Natural killer cell (primary cell): ENCODE results near the gene FHIT. TPM values are rescaled to one million over a fixed set of nuclear protein-coding genes. Genes with fewer than 3 reads are reported as not detected.
"Not testable (repeated sequence)": the region's sequence is repeated elsewhere in the genome, so short reads cannot be mapped to it uniquely, and the experiment has no call there.

Experiments used
- ATAC-seq, 3 donors: fragments of 150-1000 bp in 2 of 3; fragments of 200-7000 bp in 1 of 3; cut with Tn5 transposase; 1 replicate in 1 of 3; 2 replicates in 2 of 3; pipeline ENCODE4 v1.10.0; 2021; ENCODE audit warnings: mild to moderate bottlenecking in 2 of 3, moderate library complexity in 2 of 3
- DNase-seq, 2 donors: peaks; one replicate each; pipeline versions ENCODE4 v3.0.0 to v3.0.0-alpha.2; 2013 to 2021; ENCODE audit warnings: mixed read lengths in 1 of 2
- H3K27ac ChIP-seq: one replicate; pipeline ENCODE4 v1.5.1; 2013; ENCODE audit warnings: mild to moderate bottlenecking, low read length
- H3K27me3 ChIP-seq: one replicate; pipeline ENCODE4 v1.6.1; 2013; ENCODE audit warnings: low read length; ENCODE audit not compliant: control insufficient read depth, insufficient read depth
- H3K36me3 ChIP-seq: one replicate; pipeline ENCODE4 v1.6.1; 2013; ENCODE audit warnings: low read length; ENCODE audit not compliant: control insufficient read depth, insufficient read depth
- H3K4me1 ChIP-seq: one replicate; pipeline ENCODE4 v1.6.1; 2013; ENCODE audit warnings: low read length; ENCODE audit not compliant: control insufficient read depth, insufficient read depth
- H3K4me3 ChIP-seq: one replicate; pipeline ENCODE4 v1.5.1; 2013; ENCODE audit warnings: low read length
- H3K9me3 ChIP-seq: one replicate; pipeline ENCODE4 v1.6.1; 2013; ENCODE audit warnings: low read length; ENCODE audit not compliant: control insufficient read depth, insufficient read depth
- H3K27ac Mint-ChIP-seq, 2 donors: one replicate each; pipeline ENCODE4 v1.8.0; 2022; ENCODE audit warnings: mild to moderate bottlenecking in 2 of 2, mixed read lengths in 2 of 2, moderate library complexity in 1 of 2
- H3K27me3 Mint-ChIP-seq, 2 donors: one replicate each; pipeline ENCODE4 v1.8.0; 2022; ENCODE audit warnings: low read depth in 2 of 2, mixed read lengths in 2 of 2
- H3K36me3 Mint-ChIP-seq: one replicate; pipeline ENCODE4 v1.8.0; 2022; ENCODE audit warnings: mixed read lengths
- H3K4me1 Mint-ChIP-seq, 2 donors: one replicate each; pipeline ENCODE4 v1.8.0; 2022; ENCODE audit warnings: mixed read lengths in 2 of 2
- H3K4me3 Mint-ChIP-seq: one replicate; pipeline ENCODE4 v1.8.0; 2022; ENCODE audit warnings: mild to moderate bottlenecking, moderate library complexity, mixed read lengths
- H3K9me3 Mint-ChIP-seq, 2 donors: one replicate each; pipeline ENCODE4 v1.8.0; 2022; ENCODE audit warnings: mixed read lengths in 2 of 2
- WGBS: methylation state at CpG from one replicate; pipeline ENCODE4 v1.1.7; 2013; ENCODE audit warnings: missing lambda C conversion rate; ENCODE audit not compliant: insufficient coverage; 5-methylcytosine and 5-hydroxymethylcytosine counted together
- intact Hi-C: fragments of 100-400 bp; cut with micrococcal nuclease; formaldehyde crosslinking; loops from one replicate; pipeline ENCODE4 v1.14.2; 2022
- total RNA-seq, 4 donors: library from RNA; stranded (reverse); fragments of 120-200 nt in 1 of 4; gene quantifications; one replicate each; pipeline versions ENCODE4 v1.2.3 to v1.2.4, GENCODE V29; 2013 to 2022
- TF ChIP-seq, protein P1 (sequence below): fragments of 200-600 bp; IDR thresholded peaks from one replicate; pipeline ENCODE4 v1.8.0; 2022; ENCODE audit warnings: antibody characterized with exemption

FHIT gene
- total RNA-seq, 3 donors from 2014 or later (not counting 1 experiment from before 2014, with no cell fraction given), result 2.7 to 6.1 (median 3.3) TPM

- no peaks in the 10 kb centered on the region for H3K9me3 Mint-ChIP-seq
- 89% methylated on average over 7 of the region's 7 CpGs for WGBS
- H3K36me3 Mint-ChIP-seq, result no peaks in the 10 kb centered on the region
Observed at GRCh38 chr3:59808446-59808845, 1442.8 kb downstream of the FHIT start.

GRCh38 chr3:59803268-59803667 lies 1448.0 kb downstream of the FHIT start:
- Mint-ChIP-seq H3K27ac (no peak overlapping the region), H3K4me1 (peaks cover 7 to 10% of the 10 kb centered on the region in 2 donors), H3K36me3 (no peaks in the 10 kb centered on the region), H3K9me3 (no peaks in the 10 kb centered on the region), H3K4me3 (no peak overlapping the region), H3K27me3 (peaks cover 0 to under 1% of the 10 kb centered on the region in 2 donors)
- no peaks in the 10 kb centered on the region for H3K36me3 ChIP-seq
- no peaks in the 10 kb centered on the region for H3K9me3 ChIP-seq
- ATAC-seq (no peak), DNase-seq (no peak)
- TF ChIP-seq, protein P1, sequence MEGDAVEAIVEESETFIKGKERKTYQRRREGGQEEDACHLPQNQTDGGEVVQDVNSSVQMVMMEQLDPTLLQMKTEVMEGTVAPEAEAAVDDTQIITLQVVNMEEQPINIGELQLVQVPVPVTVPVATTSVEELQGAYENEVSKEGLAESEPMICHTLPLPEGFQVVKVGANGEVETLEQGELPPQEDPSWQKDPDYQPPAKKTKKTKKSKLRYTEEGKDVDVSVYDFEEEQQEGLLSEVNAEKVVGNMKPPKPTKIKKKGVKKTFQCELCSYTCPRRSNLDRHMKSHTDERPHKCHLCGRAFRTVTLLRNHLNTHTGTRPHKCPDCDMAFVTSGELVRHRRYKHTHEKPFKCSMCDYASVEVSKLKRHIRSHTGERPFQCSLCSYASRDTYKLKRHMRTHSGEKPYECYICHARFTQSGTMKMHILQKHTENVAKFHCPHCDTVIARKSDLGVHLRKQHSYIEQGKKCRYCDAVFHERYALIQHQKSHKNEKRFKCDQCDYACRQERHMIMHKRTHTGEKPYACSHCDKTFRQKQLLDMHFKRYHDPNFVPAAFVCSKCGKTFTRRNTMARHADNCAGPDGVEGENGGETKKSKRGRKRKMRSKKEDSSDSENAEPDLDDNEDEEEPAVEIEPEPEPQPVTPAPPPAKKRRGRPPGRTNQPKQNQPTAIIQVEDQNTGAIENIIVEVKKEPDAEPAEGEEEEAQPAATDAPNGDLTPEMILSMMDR, result no peak
- H3K4me1 ChIP-seq, result peaks cover 6% of the 10 kb centered on the region
- no peak overlapping the region for H3K27ac ChIP-seq
- WGBS, result 96% methylated on average over 11 of the region's 11 CpGs
- intact Hi-C loops, result no loop called here
- no peaks in the 10 kb centered on the region for H3K27me3 ChIP-seq
- H3K4me3 ChIP-seq, result no peak overlapping the region

More at GRCh38 chr3:59808446-59808845, 1442.8 kb downstream of the FHIT start:
- Histone ChIP-seq H3K4me1 (peaks cover 3% of the 10 kb centered on the region), H3K4me3 (no peak overlapping the region), H3K27me3 (no peaks in the 10 kb centered on the region), H3K36me3 (no peaks in the 10 kb centered on the region), H3K9me3 (no peaks in the 10 kb centered on the region), H3K27ac (no peak overlapping the region)
- Mint-ChIP-seq H3K27ac (no peak overlapping the region), H3K4me3 (no peak overlapping the region), H3K4me1 (peaks cover 0 to 7% of the 10 kb centered on the region in 2 donors), H3K27me3 (peaks cover 0 to 2% of the 10 kb centered on the region in 2 donors)
- TF ChIP-seq, protein P1, result no peak
- DNase-seq (no peak), ATAC-seq (no peak)
- intact Hi-C loops, result loop anchor here (5.0 kb wide), 1 partner anchor 596 kb away; no protein-coding TSS in a partner anchor

DNA sequence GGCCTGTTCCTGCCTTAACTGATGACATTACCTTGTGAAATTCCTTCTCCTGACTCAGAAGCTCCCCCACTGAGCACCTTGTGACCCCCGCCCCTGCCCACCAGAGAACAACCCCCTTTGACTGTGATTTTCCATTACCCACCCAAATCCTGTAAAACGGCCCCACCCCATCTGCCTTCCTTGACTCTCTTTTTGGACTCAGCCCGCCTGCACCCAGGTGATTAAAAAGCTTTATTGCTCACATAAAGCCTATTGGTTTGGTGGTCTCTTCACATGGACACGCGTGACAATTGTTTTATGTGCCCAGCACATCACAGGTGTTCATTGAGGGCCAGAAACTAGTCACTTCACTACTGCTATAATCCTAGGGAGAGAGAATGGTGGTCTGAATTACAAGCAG lies 1448.8 kb downstream of the FHIT start:
- 90% methylated on average over 5 of the region's 5 CpGs for WGBS
- H3K27me3 ChIP-seq, H3K9me3 ChIP-seq, H3K36me3 Mint-ChIP-seq, H3K4me3 Mint-ChIP-seq, H3K4me1 ChIP-seq, ATAC-seq, intact Hi-C loops, H3K27ac ChIP-seq, DNase-seq, H3K27me3 Mint-ChIP-seq, H3K27ac Mint-ChIP-seq, H3K9me3 Mint-ChIP-seq, H3K4me3 ChIP-seq, H3K36me3 ChIP-seq: not testable (repeated sequence)
- H3K4me1 Mint-ChIP-seq, result peaks cover 7 to 10% of the 10 kb centered on the region in 2 donors

DNA sequence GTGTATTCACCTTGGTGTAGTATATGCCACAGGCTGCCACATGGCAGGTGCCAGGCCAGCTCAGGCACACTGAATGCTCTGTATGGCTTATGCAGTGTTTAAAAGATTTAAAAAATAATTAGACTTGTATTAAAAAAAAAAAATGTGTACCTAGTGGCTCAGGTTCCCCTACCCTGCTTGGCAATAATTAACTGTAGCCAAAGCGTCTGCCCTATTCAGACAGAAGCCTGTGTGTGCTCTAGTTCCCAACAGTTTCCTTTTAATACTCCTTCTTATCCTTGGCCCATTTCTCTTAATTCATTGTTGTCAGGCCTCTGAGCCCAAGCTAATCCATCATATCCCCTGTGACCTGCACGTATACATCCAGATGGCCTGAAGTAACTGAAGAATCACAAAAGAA lies 1449.2 kb downstream of the FHIT start:
- no peak for ATAC-seq
- Mint-ChIP-seq H3K4me3 (no peak overlapping the region), H3K27me3 (peaks cover 3 to 6% of the 10 kb centered on the region in 2 donors), H3K36me3 (no peaks in the 10 kb centered on the region), H3K27ac (no peak overlapping the region), H3K9me3 (no peaks in the 10 kb centered on the region), H3K4me1 (peaks cover 7 to 10% of the 10 kb centered on the region in 2 donors)
- Histone ChIP-seq H3K27ac (no peak overlapping the region), H3K4me1 (peaks cover 6% of the 10 kb centered on the region), H3K9me3 (no peaks in the 10 kb centered on the region), H3K27me3 (no peaks in the 10 kb centered on the region), H3K36me3 (no peaks in the 10 kb centered on the region), H3K4me3 (no peak overlapping the region)
- intact Hi-C loops, result no loop called here
- WGBS, result 96% methylated on average over 2 of the region's 2 CpGs
- no peak for DNase-seq
- TF ChIP-seq, protein P1, result no peak
